ENCODE measurements around the gene ARL5A. TPM values are rescaled to one million over a fixed set of nuclear protein-coding genes. Genes with fewer than 3 reads are reported as not detected.
"Not testable (repeated sequence)": the region's sequence is repeated elsewhere in the genome, so short reads cannot be mapped to it uniquely, and the experiment has no call there.

ARL5A gene
- total RNA-seq, 1 donor from 2014 or later = 44.2 TPM

DNA sequence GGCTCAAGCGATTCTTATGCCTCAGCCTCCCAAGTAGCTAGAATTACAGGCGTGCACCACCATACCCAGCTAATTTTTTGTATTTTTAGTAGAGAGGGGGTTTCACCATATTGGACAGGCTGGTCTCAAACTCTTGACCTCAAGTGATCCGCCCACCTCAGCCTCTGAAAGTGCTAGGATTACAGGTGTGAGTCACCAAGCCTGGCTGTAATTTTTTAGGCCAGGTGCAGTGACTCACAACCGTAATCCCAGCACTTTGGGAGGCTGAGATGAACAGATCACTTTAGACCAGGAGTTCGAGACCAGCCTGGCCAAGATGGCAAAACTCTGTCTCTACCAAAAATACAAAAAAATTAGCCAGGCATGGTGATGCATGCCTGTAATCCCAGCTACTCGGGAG is 33.8 kb downstream of the ARL5A start:
- not testable (repeated sequence) for DNase-seq

DNA sequence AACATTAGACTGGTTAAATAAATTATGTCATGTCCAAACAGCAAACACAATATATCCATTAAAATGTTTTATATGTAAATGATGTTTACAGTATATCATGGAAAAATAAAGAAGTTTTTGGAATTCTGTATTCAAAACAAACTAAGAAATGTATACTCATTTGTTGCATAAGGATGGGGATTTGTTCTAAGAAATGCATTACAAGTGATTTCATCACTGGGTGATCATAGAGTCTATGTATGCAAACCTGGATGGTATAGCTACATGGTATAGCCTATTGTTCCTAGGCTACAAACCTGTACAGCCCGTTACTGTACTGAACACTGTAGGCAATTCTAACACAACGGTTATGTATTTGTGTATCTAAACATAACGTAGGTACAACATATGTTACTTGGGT is 35.1 kb downstream of the ARL5A start:
- no peak for DNase-seq

DNA sequence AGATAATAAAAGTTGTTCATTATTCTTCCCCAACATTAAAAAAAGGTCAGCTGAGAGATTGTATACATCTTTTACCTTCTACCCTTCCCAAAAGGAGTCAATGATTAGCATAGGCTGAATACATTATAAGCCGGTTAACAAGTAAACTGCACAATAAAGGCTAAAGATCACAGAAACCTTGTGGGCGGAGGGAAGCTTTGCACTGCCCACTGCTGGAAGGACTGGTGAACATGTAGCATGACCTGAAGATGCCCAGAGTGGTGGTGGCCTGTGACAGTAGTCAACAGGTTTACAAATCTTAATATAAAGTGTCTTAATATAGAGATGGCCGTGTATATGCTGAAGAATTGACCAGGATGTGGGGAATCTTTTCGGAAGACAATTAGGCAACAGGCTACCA is 35.6 kb downstream of the ARL5A start:
- DNase-seq = no peak

DNA sequence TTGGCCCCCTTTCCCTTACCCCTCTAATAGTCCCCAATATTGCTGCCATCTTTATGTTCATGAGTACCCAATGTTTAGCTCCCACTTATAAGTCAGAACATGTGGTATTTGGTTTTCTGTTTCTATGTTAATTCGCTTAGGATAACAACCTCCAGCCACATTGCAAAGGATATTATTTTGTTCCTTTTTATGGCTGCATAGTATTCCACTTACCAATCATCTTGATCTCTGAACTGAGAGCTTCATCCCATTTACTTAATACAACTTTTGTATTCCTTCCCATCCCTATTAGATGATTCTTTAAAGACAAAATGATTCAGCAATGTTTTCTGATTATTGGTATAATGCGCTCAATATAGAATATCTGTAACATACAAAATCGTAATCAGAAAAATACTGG is 36.7 kb downstream of the ARL5A start:
- DNase-seq = no peak

DNA sequence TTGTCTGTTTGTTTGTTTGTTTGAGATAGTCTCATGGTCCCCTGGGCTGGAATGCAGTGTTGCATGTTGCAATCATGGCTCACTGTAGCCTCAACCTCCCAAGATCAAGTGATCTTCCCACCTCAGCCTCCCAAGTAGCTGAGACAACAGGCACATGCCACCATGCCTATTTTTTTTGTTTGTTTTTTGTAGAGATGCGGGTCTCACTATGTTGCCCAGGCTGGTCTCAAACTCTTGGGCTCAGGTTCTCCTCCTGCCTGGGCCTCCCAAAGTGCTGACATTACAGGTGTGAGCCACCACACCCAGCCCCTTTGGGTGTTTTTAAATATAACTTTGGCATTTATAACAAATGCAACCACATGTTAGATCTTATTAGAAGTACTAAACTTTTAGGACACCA is 37.5 kb downstream of the ARL5A start:
- no peak for DNase-seq

DNA sequence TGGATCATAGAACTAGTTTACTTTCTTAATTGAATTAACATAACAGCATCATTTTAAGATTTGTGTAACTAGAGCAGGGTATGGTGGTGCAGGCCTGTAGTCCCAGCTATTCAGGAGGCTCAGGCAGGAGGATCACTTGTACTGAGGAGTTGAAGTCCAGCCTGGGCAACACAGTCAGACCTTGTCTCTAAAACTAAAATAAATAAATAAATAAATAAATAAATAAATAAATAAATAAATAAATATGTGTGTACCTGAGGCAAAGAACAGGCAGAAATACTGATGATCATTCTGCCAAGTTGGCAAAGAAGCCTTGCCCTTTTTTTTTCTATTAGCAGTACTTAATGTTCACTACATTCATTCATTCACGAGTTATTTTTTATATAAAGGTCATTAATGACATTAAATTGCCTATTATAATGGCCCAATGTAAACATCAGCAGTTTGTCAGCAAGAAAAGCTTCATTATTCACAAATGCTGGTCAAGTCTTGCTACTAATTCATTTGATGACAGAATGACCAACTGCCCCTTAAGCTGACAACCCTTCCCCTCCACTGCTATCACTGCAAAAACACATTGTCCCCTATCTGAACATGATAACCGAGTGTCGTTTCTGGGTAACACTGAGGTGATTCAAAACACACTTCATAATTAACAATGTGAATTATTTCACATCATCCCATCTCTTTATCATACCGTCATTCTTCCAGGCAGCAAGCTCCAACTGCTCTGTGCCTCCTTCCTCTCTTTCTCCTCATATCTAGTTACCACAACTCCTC is 39.0 kb downstream of the ARL5A start:
- no peak for DNase-seq

DNA sequence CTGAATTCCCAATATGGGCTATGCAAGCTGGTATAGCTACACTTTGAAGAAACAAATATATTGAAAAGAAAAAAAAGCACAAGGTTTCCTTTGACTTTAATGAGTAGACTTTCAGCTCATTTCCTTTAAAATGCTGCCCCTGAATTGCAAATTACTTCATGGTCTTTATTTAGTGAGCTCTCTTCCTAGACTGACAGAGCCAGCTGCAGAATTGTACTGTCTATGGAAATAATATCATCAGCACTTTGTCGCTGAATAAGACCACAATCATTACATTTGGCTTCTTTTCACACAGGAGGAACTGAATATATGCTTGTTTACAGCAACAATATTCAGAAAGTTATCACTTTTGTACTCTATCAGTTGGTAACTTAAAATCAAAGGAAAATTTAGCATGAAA is 41.7 kb downstream of the ARL5A start:
- peak; percentile 93 for DNase-seq

DNA sequence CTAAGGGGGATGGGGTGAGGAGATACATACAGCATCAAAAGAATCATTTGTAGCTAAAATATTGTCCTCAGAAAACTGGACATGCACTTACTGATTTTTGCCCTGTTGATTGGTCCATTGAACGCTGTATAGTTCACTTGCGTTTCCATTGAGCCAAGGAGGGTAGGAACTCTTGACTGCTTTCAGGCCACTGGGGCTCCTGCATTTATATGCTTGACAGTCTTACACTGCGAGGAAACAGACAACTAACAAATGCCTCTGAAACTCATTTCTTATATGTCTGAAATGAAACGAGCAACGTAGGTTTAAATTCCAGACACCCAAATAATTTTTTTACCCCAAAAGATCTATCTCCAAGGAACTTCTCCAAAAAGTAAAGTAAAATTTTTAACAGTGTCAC is 42.1 kb downstream of the ARL5A start:
- peak; percentile 14 for DNase-seq

DNA sequence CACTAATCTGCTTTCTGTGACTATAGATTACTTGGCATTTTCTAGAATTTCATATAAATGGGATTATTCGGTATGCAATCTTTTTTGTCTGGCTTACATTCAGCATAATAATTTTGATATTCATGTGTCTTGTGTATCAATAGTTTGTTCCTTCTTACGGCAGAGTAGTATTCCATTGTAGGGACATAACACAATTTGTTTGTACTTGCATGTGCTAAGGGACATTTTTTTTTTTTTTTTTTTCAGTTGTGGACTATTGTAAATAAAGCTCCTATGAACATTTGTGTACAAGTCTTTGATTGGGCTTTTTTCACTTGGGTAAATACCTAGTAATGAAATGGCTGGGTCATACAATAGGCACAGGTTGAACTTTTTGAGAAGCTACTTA is 45.1 kb downstream of the ARL5A start:
- no peak for DNase-seq

DNA sequence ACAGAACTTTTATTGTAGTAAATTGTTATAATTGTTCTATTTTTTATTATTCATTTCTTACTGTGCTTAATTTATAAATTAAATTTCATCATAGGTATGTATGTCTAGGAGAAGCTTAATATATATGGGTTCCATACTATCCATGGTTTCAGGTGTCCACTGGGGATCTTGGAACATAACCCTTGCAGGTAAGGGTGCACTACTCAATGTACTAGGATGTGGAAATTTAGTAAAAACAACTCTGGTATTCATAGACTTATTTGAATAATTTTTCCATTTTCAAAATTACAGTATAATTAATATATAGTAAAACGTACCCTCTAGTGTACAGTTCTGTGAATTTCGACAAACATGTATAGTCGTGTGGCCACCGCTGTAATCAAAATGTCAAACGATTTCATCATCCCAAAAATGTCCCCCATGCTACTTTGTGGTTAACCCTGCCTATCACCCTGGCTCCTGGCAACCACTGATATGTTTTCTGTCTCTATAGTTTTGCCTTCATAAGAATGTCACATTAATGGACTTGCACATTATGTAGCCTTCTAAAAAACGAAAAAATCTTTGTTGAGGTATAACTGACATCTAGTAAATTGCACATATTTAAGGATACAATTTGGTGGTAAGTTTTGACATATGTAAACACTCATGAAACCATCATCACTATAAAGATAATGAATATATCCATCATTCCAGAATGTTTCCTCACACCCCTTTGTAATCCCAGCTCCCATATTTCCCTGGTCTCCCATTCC is 45.7 kb downstream of the ARL5A start:
- DNase-seq = no peak

DNA sequence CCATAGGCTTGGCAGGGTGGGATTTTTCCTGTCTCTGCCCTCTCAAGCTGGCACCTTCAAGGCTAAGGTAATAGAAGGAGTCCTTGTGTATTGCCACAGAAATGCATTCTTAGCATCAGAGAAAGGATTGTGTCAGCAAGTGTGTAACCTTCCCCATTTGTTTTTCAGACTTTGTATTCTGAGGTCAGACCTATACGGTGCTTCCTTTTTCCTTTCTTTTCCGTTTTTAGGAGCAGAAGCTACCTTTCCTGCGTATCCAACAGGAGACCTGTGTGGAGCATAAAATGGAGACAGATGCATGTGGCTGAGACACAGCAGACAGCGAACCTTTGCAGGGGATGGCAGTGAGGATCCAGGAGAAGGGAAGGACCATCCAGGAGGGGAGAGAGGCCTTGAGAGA is 46.6 kb downstream of the ARL5A start:
- DNase-seq = no peak

DNA sequence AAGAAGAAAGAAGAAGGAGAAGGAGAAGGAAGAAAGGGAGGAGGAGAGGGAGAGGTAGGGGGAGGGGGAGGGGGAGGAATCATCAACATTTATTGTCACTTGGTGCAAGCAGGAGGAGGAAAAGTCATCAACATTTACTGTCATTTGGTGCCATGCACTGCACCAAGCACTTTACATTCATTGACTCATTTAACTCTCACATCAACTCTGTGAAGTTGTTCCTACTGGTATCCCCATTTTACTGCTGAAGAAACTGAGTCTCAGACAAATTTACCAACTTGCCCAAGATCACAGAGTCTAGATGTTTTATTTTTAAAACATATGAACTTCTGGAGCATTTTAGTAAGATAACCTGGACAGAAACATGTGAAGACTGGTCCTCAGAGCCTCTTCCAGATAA is 47.3 kb downstream of the ARL5A start:
- no peak for DNase-seq

DNA sequence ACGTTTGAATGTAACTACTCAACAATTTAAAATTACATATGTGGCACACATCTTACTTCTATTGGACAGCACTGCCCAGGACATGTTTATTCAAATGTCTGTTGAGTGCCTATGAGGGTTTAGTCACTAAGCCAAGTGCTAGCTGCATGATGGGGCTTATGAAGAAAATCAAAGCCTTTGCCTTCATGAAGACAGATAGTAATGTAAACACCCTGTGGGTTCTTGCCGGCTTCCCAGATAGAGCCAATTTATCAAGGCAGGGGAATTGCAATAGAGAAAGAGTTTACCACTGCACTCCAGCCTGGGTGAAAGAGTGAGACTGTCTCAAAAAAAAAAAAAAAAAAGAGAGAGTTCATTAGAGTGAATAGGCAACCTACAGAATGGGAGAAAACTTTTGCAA is 50.3 kb downstream of the ARL5A start:
- DNase-seq = no peak

DNA sequence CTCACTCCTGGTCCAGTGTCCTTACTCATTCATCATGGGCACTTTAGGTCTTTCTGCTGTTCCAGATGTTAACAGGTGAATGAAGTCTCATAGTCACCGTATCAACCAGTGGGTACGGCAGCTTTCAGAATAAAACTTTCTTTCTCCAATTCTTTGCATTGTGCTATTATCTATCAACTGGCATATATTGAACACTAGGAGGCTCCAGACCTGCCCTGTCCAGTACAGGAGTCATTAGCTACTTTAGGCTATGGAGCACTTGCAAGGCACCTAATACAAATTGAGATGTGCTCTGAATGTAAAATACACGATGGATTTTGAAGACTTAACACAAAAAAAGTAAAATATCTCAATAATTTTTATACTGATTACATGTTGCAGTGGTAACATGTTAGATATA is 50.7 kb downstream of the ARL5A start:
- DNase-seq = no peak

DNA sequence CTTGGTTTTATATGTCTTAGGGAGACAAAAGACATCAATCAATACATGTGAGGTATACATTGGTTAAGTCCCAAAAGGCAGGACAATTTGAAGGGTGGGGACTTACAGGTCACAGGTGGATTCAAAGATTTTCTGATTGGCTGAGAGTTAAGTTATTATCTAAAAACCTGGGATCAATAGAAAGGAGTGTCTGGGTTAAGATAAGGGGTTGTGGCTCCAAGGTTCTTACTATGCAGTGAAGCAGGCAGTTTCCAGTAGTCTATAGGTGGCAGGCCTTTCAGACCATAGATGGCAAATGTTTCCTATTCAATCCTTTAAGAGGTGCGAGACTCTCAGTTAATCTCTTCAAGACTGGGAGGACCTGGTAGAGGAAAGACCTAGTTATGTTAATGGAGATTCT is 51.9 kb downstream of the ARL5A start:
- no peak for DNase-seq

DNA sequence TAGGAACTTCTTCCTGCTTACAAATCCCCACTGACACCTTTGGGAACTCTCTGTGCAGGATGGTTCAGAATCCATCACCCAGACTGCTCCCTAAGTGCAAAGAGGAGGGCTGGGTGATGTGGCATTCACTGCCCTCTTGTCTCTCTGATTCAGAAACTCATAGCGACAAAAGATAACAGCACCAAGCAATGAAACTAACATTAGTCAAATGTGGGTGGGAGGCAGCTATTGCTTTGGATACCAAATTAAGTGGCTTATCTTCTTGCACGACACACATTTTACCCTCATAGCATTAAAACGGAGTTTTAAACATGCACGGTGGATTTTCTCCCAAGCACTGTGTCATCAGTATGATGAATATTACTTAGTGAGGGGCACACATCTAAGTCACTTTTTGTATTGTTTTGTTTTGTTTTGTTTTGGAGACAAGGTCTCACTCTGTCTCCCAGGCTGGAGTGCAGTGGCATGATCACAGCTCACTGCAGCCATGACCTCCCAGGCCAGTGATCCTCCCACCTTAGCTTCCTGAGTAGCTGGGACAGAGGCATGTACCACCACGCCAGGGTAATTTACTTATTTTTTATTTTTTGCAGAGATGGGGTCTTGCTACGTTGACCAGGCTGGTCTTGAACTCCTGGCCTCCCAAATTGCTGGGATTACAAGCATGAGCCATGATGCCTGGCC is 53.0 kb downstream of the ARL5A start:
- DNase-seq = no peak

DNA sequence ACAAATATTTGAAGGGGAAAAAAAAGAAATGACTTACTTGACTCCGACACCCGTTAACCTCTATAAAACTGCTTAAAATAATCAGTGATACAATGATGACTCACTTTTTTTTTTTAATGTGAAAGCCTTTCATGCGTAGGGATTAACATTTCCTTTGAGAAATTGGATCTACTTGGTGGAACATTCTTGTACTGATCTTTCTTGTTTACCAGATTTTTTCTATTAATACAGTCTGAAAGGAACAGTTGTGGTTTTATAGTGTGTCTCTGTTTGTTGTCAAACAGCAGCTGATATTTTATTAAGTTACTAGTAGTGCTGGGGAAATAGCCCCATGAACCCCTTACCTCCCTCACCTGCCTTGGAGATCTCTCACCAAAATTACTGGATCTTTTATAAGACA is 53.7 kb downstream of the ARL5A start:
- DNase-seq = no peak

DNA sequence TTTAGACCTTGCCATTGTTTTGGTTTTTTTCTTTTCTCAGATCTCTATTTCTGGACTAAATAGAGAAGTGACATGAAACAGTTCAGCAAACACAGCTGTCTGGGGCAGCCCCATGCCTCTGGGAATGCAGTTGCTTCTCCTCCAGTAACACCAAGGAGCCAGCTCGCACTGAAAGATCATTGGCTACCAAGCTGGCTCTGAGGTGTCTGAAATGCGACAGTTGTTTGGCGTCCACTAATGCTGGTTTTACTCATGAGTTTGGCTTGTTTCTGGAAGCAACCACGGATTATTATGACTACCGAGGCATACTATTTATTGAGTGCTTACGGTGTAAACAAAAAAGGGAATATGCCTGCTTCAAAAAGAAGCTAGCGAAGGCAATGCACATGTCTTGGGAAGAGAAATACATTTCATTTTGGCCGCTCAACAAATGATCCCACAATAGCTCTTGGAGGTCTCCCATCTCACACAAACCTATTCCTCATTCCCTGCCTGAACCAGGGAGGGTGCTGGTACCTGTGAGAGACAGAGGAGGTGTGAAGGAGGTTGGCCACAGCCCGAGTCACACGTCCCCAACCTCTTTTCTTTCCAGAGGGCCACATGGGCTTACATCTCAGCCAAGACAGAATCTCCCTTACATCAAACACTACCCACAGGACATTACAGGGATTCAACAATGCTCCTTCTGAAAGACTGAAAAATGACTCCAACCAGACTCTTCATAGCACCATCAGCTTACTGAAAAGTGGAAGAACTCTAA is 56.4 kb downstream of the ARL5A start:
- peak; percentile 74 for DNase-seq

DNA sequence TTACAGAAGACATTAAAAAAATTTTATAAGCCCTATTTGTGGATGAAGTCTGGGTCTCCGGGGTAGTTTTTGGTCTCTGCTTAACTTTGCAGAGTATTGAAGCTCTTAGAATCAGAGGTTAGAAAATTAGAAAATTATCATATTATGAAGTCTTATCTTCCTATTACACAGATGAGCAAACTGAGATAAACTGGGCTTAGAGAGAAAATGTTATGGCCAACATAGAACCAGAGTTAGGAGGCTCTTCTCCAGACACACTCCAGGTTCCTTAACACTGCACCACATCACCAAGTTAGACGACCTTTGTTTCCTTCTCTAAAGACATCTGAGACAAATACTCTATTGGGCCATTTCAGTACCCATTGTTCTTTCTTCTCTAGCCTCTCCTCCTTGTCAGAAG is 57.2 kb downstream of the ARL5A start:
- DNase-seq = no peak

DNA sequence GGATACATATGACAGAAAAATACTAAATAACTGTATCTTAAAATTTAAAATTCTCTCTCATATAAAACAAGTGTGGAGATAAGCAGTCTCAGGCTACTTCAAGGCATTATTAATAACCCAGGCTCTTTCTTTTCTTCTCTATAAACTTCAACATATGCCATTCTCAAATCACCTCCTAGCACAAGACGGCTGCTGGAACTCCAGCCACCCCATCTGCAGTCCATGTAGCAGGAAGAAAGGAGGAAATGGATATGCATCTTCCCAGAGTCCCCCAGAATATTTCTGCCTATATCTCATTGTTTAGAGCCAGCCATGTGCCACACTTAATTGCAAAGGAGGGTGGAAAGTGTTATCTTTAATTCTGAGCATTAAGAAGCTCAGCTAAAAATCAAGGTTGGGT is 58.6 kb downstream of the ARL5A start:
- no peak for DNase-seq

DNA sequence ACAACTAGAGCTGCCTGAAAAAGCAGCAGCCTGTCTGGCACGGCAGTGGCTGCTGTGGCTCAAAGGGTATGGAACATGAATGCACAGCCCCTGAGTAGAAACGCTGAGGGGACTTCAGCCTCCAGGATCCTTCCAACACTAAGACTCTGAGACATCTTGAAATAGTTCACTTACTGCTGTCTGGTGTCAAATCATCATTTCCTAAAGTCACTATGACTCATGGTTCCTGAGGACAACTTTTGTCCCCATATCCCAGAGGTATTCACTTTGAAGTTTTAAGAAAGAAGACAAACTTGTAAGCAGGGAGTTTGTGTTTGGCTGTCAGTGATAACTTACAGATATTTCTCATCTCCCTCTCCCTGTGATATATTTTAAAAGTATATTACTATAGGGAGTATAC is 60.7 kb downstream of the ARL5A start:
- DNase-seq = no peak

DNA sequence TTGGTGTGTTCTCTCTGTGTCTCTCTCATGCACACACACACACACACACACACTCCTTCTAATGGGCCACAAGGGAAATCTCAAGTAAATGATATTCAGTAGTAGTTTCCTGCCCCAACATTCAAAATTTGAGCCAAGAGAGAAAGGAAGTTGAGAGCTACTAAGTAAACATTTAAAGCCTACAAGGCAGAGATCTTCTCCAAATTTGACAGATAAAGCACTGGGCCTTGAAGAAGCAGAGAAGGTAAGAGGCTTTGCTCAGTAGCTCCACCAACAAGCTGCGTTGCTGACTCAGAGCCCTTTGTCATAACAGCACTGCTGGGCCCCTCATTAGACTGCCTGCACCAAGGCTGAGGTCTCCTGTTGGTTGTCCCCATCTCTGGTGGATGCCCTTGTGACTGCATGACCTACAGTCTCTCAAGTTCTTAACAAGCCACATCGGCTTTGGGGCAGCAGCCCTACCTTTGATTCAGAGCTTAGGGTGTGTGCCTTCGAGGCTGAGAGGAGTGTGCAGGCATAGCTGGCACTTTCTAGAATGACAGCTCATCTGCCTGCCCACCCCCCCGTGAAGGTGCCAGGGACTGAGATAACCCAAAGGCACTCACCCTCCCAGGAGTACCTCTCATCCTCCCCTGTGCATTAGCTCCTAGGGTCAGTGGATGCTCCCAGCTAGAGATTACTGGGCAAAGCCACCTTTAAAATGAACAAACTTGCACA is 61.6 kb downstream of the ARL5A start:
- no peak for DNase-seq

All from tongue (tissue), 2 donors.